Left ventricle myocardium inferior (tissue), 1 donor: ENCODE results near the gene TRIM42. TPM values are rescaled to one million over a fixed set of nuclear protein-coding genes. Genes with fewer than 3 reads are reported as not detected.

ENCODE experiments used
- DNase-seq: peaks from one replicate; pipeline ENCODE4 v3.0.0-alpha.2; 2020
- H3K27ac ChIP-seq: fragments of 200-600 bp; replicated peaks from 2 replicates; pipeline ENCODE4 v1.8.0; 2021
- H3K27me3 ChIP-seq: fragments of 200-600 bp; 2 replicates; pipeline ENCODE4 v1.8.0; 2021; ENCODE audit warnings: low read depth
- H3K36me3 ChIP-seq: fragments of 200-600 bp; 2 replicates; pipeline ENCODE4 v1.8.0; 2021
- H3K4me1 ChIP-seq: fragments of 200-600 bp; 2 replicates; pipeline ENCODE4 v1.8.0; 2021
- H3K4me3 ChIP-seq: fragments of 200-600 bp; 2 replicates; pipeline ENCODE4 v1.8.0; 2021; ENCODE audit warnings: mild to moderate bottlenecking, moderate library complexity
- H3K9me3 ChIP-seq: fragments of 200-600 bp; replicated peaks from 2 replicates; pipeline ENCODE4 v1.8.0; 2021
- intact Hi-C: fragments of 100-400 bp; cut with micrococcal nuclease; formaldehyde crosslinking; loops from one replicate; pipeline ENCODE4 v1.11.0; 2022
- total RNA-seq: library from RNA; stranded (reverse); fragmentation: NEBNext Ultra II Directional; extraction: Animal tissue kit (Norgen Biotek cat#: 25700); gene quantifications from one replicate; pipeline ENCODE4 v1.2.1, GENCODE V29; 2021
- TF ChIP-seq, protein P1 (sequence below): fragments of 200-600 bp; IDR thresholded peaks from 2 replicates; pipeline ENCODE4 v1.8.0; 2021; ENCODE audit warnings: antibody characterized with exemption, mild to moderate bottlenecking, borderline replicate concordance
- donor health status: DM: no; HTN: yes; CAD: no; lungs with severe emphysema.

TRIM42 gene
- total RNA-seq, 1 donor from 2014 or later, result not detected

DNA sequence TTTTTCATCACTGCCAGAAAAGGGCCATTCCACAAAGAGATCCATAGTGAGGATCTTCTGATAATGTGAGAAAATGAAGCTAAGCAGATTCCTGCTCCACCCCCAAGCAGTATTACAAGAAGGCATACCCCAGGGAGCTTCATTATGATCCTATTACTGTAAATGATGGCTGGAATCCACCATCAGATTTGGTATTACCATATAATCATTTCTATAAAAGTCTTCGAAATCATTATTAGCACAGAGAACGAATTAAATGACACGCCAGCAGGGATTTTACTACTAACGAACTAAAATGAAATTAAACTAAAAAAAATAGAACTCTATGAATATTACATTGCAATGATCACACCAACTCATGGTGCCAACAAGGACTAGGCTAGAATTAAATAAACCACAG is 24.4 kb downstream of the TRIM42 start:
- no peak overlapping the region for H3K27ac ChIP-seq
- no peak overlapping the region for H3K4me3 ChIP-seq
- DNase-seq, result no peak
- intact Hi-C loops, result no loop called here
- no peaks in the 10 kb centered on the region for H3K9me3 ChIP-seq
- no peaks in the 10 kb centered on the region for H3K4me1 ChIP-seq
- TF ChIP-seq, protein P1, sequence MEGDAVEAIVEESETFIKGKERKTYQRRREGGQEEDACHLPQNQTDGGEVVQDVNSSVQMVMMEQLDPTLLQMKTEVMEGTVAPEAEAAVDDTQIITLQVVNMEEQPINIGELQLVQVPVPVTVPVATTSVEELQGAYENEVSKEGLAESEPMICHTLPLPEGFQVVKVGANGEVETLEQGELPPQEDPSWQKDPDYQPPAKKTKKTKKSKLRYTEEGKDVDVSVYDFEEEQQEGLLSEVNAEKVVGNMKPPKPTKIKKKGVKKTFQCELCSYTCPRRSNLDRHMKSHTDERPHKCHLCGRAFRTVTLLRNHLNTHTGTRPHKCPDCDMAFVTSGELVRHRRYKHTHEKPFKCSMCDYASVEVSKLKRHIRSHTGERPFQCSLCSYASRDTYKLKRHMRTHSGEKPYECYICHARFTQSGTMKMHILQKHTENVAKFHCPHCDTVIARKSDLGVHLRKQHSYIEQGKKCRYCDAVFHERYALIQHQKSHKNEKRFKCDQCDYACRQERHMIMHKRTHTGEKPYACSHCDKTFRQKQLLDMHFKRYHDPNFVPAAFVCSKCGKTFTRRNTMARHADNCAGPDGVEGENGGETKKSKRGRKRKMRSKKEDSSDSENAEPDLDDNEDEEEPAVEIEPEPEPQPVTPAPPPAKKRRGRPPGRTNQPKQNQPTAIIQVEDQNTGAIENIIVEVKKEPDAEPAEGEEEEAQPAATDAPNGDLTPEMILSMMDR, result no peak
- no peaks in the 10 kb centered on the region for H3K27me3 ChIP-seq
- no peaks in the 10 kb centered on the region for H3K36me3 ChIP-seq

DNA sequence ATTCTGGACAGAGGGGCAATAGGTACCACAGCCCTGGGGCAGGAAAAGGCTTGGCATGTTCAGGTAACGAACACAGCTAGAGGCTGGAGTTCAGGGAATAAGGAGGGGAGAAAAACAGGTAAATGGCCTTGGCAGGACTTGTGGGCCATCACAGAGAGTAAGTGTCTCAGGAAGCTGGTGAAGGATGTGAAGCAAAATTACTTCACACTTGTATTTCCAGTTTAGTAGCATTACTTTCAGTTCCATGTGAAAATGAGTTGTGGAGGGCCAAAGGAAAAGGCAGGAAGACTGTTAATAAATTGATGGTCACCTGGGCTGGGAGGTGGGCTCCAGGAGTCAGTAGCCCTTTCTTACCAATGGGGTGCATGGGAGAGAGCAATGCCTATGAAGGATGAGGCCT is 25.6 kb downstream of the TRIM42 start:
- no peak overlapping the region for H3K27ac ChIP-seq
- intact Hi-C loops, result no loop called here
- no peak for DNase-seq
- no peaks in the 10 kb centered on the region for H3K9me3 ChIP-seq
- no peaks in the 10 kb centered on the region for H3K4me1 ChIP-seq
- H3K27me3 ChIP-seq, result no peaks in the 10 kb centered on the region
- no peaks in the 10 kb centered on the region for H3K36me3 ChIP-seq
- TF ChIP-seq, protein P1, result no peak
- H3K4me3 ChIP-seq, result no peak overlapping the region

DNA sequence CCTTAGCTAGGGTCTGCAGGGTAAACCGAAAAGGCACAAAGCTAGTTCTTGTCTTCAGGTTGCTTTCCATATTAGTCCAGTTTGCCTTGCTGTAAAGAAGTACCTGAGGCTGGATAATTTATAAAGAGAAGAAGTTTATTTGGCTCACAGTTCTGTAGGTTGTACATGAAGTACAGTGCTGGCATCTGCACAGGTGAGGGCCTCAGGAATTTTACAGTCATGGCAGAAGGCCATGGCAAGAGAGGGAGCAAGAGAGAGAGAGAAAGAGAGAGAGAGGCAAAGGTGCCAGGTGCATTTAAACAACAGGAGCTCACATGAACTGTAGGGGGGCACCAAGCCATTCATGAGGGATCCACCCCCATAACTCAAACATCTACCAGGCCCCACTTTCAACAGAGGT is 26.9 kb downstream of the TRIM42 start:
- H3K4me1 ChIP-seq, result no peaks in the 10 kb centered on the region
- no peak for DNase-seq
- no peaks in the 10 kb centered on the region for H3K36me3 ChIP-seq
- no peak overlapping the region for H3K27ac ChIP-seq
- no peak overlapping the region for H3K4me3 ChIP-seq
- intact Hi-C loops, result no loop called here
- peaks cover 2% of the 10 kb centered on the region for H3K27me3 ChIP-seq
- TF ChIP-seq, protein P1, result no peak
- no peaks in the 10 kb centered on the region for H3K9me3 ChIP-seq

DNA sequence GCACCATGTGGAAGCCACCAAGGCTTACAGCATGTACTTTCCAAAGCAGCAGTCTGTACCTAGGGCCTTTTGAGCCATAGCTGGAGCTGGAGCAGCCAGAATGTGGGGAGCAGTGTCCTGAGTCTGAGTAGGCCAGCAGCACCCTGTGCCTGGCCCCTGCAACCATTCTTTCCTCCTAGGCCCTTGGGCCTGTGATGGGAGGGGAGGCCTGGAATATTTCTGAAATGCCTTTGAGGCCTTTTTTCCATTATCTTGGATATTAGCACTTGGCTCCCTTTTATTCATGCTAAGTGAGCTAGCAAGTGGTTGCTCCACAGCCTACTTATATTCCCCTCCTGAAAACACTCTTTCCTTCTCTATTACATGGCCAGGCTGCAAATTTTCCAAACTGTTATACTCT is 28.1 kb downstream of the TRIM42 start:
- DNase-seq, result no peak
- H3K4me3 ChIP-seq, result no peak overlapping the region
- H3K4me1 ChIP-seq, result no peaks in the 10 kb centered on the region
- intact Hi-C loops, result no loop called here
- no peaks in the 10 kb centered on the region for H3K36me3 ChIP-seq
- H3K9me3 ChIP-seq, result no peaks in the 10 kb centered on the region
- H3K27ac ChIP-seq, result no peak overlapping the region
- H3K27me3 ChIP-seq, result peaks cover 7% of the 10 kb centered on the region
- TF ChIP-seq, protein P1, result no peak

DNA sequence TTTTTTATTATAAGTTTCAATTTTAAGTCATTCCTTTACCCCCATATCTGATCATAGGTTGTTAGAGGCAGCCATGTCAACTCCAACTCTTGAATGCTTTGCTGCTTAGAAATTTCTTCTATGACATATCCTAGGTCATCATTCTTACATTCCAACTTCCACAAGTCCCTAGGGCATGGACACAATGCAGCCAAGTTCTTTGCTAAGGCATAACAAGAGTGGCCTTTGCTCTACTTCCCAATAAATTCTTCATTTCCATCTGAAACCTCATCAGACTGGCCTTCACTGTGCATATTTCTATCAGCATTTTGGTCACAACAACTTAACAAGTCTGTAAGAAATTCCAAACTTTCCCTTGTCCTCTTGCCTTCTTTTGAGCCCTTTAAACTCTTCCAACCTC is 28.5 kb downstream of the TRIM42 start:
- H3K27ac ChIP-seq, result no peak overlapping the region
- TF ChIP-seq, protein P1, result no peak

DNA sequence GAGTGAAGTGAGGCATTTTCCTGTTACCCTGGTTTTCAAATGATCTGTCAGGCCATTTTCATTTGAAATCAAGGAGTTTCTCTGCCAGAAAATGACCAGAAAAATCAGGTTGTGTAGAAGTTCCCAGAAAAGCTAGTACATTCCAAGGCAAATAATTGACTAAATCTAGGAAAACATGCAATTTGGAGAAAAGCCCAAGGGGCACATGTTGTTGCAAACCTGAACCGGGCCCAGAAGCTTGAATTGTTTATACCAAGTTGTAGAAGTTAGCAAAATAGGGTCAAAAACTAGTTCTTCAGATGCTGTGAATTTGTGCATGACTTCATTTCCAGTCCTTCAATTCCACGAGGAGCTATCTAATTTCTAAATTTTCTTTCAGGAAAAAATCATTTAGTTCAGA is 31.0 kb downstream of the TRIM42 start:
- no peak overlapping the region for H3K4me3 ChIP-seq
- H3K36me3 ChIP-seq, result no peaks in the 10 kb centered on the region
- no peaks in the 10 kb centered on the region for H3K4me1 ChIP-seq
- intact Hi-C loops, result no loop called here
- H3K9me3 ChIP-seq, result no peaks in the 10 kb centered on the region
- H3K27ac ChIP-seq, result peak overlapping the region; percentile 46
- no peak for DNase-seq
- TF ChIP-seq, protein P1, result no peak
- H3K27me3 ChIP-seq, result peaks cover 7% of the 10 kb centered on the region

More for the DNA sequence above, 28.5 kb downstream of the TRIM42 start:
- no peaks in the 10 kb centered on the region for H3K9me3 ChIP-seq
- DNase-seq, result no peak
- intact Hi-C loops, result no loop called here
- H3K4me1 ChIP-seq, result no peaks in the 10 kb centered on the region
- H3K36me3 ChIP-seq, result no peaks in the 10 kb centered on the region
- H3K4me3 ChIP-seq, result no peak overlapping the region
- peaks cover 7% of the 10 kb centered on the region for H3K27me3 ChIP-seq
